SK-N-SH (cell line): ENCODE data around the gene CNOT1. TPM values are rescaled to one million over a fixed set of nuclear protein-coding genes. Genes with fewer than 3 reads are reported as not detected.

ENCODE experiments used
- CTCF ChIA-PET: fragments of 300-600, 350-600 bp; formaldehyde crosslinking; extraction: SDS; loops from one replicate; lab custom pipeline; 2021; lab: Yijun Ruan, JAX
- POLR2A ChIA-PET: fragments of 350-600 bp; sonication (Branson Sonifier 250); formaldehyde crosslinking; extraction: SDS; loops from one replicate; lab custom pipeline; 2020; ENCODE audit warnings: antibody characterized with exemption, inconsistent platforms; lab: Yijun Ruan, JAX
- DNase-seq: peaks from one replicate; pipeline ENCODE4 v3.0.0; 2012
- H2AFZ ChIP-seq: fragments of 200-600 bp; sonication (generic); 2 replicates; pipeline ENCODE4 v1.8.1; 2016; ENCODE audit warnings: antibody characterized with exemption, mild to moderate bottlenecking, low read depth
- H3F3A ChIP-seq: fragments of 200-600 bp; sonication (generic); replicated peaks from 2 replicates; pipeline ENCODE3; 2016; ENCODE audit warnings: antibody characterized with exemption, mild to moderate bottlenecking; ENCODE audit not compliant: insufficient read depth
- H3K27ac ChIP-seq, 2 experiments: fragments of 200-500 bp in 1 of 2; fragments of 200-600 bp in 1 of 2; sonication (Bioruptor generic) in 1 of 2; sonication (generic), shearing (Covaris generic) in 1 of 2; 2 replicates each; pipeline versions ENCODE4 v1.5.1 to v1.6.1; 2014 to 2016; ENCODE audit warnings: low read depth in 2 of 2, inconsistent platforms in 1 of 2, low read length in 1 of 2, mild to moderate bottlenecking in 1 of 2, mixed read lengths in 1 of 2
- H3K27me3 ChIP-seq: fragments of 200-600 bp; sonication (generic), shearing (Covaris generic); 2 replicates; pipeline ENCODE4 v1.6.1; 2016; ENCODE audit warnings: mixed run types; ENCODE audit not compliant: insufficient read depth
- H3K36me3 ChIP-seq, 2 experiments: fragments of 200-500 bp in 1 of 2; fragments of 200-600 bp in 1 of 2; sonication (Bioruptor generic) in 1 of 2; sonication (generic) in 1 of 2; replicated peaks in 1 of 2; 2 replicates each; pipeline versions ENCODE3 to v1.5.1; 2014 to 2016; ENCODE audit warnings: low read length in 1 of 2, mild to moderate bottlenecking in 1 of 2; ENCODE audit not compliant: insufficient read depth in 2 of 2, control insufficient read depth in 1 of 2
- H3K4me1 ChIP-seq, 2 experiments: fragments of 200-500 bp in 1 of 2; fragments of 200-600 bp in 1 of 2; sonication (Bioruptor generic) in 1 of 2; sonication (generic), shearing (Covaris generic) in 1 of 2; 2 replicates each; pipeline versions ENCODE4 v1.5.1 to v1.6.1; 2014 to 2016; ENCODE audit warnings: low read depth in 1 of 2, low read length in 1 of 2, mixed run types in 1 of 2; ENCODE audit not compliant: insufficient read depth in 2 of 2, control insufficient read depth in 1 of 2
- H3K4me2 ChIP-seq: fragments of 200-600 bp; sonication (generic), shearing (Covaris generic); 2 replicates; pipeline ENCODE4 v1.6.1; 2017; ENCODE audit warnings: mixed run types
- H3K4me3 ChIP-seq, 2 experiments: fragments of 200-500 bp in 1 of 2; fragments of 200-600 bp in 1 of 2; sonication (Bioruptor generic) in 1 of 2; sonication (generic), shearing (Covaris generic) in 1 of 2; 2 replicates each; pipeline versions ENCODE4 v1.5.1 to v1.8.1; 2014 to 2016; ENCODE audit warnings: low read depth in 2 of 2, inconsistent platforms in 1 of 2, low read length in 1 of 2, mild to moderate bottlenecking in 1 of 2, mixed read lengths in 1 of 2, moderate library complexity in 1 of 2
- H3K79me2 ChIP-seq: fragments of 200-600 bp; sonication (generic); 2 replicates; pipeline ENCODE4 v1.8.1; 2017; ENCODE audit warnings: mild to moderate bottlenecking; ENCODE audit not compliant: insufficient read depth
- H3K9ac ChIP-seq: fragments of 200-600 bp; sonication (generic); 2 replicates; pipeline ENCODE4 v1.6.1; 2017; ENCODE audit warnings: mixed run types
- H3K9me2 ChIP-seq: fragments of 200-600 bp; sonication (generic); 2 replicates; pipeline ENCODE4 v1.6.1; 2017; ENCODE audit warnings: mixed run types
- H3K9me3 ChIP-seq: fragments of 200-600 bp; sonication (generic); 2 replicates; pipeline ENCODE4 v1.6.1; 2017; ENCODE audit warnings: mixed run types, mild to moderate bottlenecking, moderate library complexity
- H4K20me1 ChIP-seq: fragments of 200-600 bp; sonication (generic); 2 replicates; pipeline ENCODE4 v1.6.1; 2017; ENCODE audit warnings: mild to moderate bottlenecking, mixed run types; ENCODE audit not compliant: insufficient read depth
- EZH2phosphoT487 ChIP-seq: fragments of 200-600 bp; sonication (generic); IDR thresholded peaks from 2 replicates; pipeline ENCODE4 v1.6.1; 2017; ENCODE audit warnings: low read depth, mixed run types, mild to moderate bottlenecking, antibody characterized with exemption, moderate library complexity, borderline replicate concordance
- FOSL2 ChIP-seq: IDR thresholded peaks from 2 replicates; pipeline ENCODE4 v1.4.0; 2012; ENCODE audit warnings: low read depth, mild to moderate bottlenecking, moderate library complexity, borderline replicate concordance
- GABPA ChIP-seq: IDR thresholded peaks from 2 replicates; pipeline ENCODE4 v1.4.0; 2012; ENCODE audit warnings: low read depth, mild to moderate bottlenecking
- NFIC ChIP-seq: IDR thresholded peaks from 2 replicates; pipeline ENCODE4 v1.4.0; 2012; ENCODE audit warnings: borderline replicate concordance
- POLR2AphosphoS5 ChIP-seq: IDR thresholded peaks from 2 replicates; pipeline ENCODE4 v1.6.1; 2012; ENCODE audit warnings: low read depth, low read length
- RAD21 ChIP-seq: IDR thresholded peaks from 2 replicates; pipeline ENCODE4 v1.6.1; 2012; ENCODE audit warnings: mild to moderate bottlenecking, low read length
- USF1 ChIP-seq: IDR thresholded peaks from 2 replicates; pipeline ENCODE4 v1.4.0; 2012; ENCODE audit warnings: low read depth, borderline replicate concordance
- USF2 ChIP-seq: fragments of 150-350 bp; IDR thresholded peaks from 2 replicates; pipeline ENCODE4 v1.6.1; 2017; ENCODE audit warnings: antibody characterized with exemption, low read length, low read depth, borderline replicate concordance
- WGBS: methylation state at CpG from one replicate; pipeline ENCODE4 v1.1.6; 2017; ENCODE audit warnings: low lambda C conversion rate; 5-methylcytosine and 5-hydroxymethylcytosine counted together
- polyA plus RNA-seq, 3 experiments: library from polyadenylated mRNA; depleted of rRNA; stranded (reverse); fragments of >200 nt; gene quantifications; 2 replicates each; pipeline ENCODE4 v1.2.3, GENCODE V29; 2012
- TF ChIP-seq, protein P1 (sequence below): IDR thresholded peaks from 2 replicates; pipeline ENCODE4 v1.6.1; 2012; ENCODE audit warnings: mild to moderate bottlenecking, low read depth, low read length, moderate library complexity

The CNOT1 gene
- polyA plus RNA-seq, 1 of the 3 experiments (the other 2 are of a cell fraction): 77.8 TPM

- POLR2A ChIA-PET: interaction anchor here (0.8 kb wide), 1 partner anchor 48 kb away, joined by 4 read pairs; the partner anchor contains the start of gene SLC38A7
- Histone ChIP-seq H3K4me2 (no peak overlapping the region), H2AFZ (no peak overlapping the region), H3K4me3 (no peak overlapping the region), H3K9ac (no peak overlapping the region), H4K20me1 (no peaks in the 10 kb centered on the region), H3K9me3 (no peaks in the 10 kb centered on the region), H3K27me3 (no peaks in the 10 kb centered on the region), H3K9me2 (no peaks in the 10 kb centered on the region), H3K27ac (no peak overlapping the region), H3K36me3 (no peaks in the 10 kb centered on the region), H3F3A (peaks cover 5% of the 10 kb centered on the region), H3K4me1 (no peaks in the 10 kb centered on the region; a peak in 1 of 4 replicates), H3K79me2 (no peaks in the 10 kb centered on the region)
- DNase-seq: no peak
- CTCF ChIA-PET: no interaction called here
- WGBS: 92% methylated on average over 4 of the region's 4 CpGs
- no peak for TF ChIP-seq RAD21
Measured at GRCh38 chr16:58636466-58636865, 6.8 kb upstream of the CNOT1 start.

DNA sequence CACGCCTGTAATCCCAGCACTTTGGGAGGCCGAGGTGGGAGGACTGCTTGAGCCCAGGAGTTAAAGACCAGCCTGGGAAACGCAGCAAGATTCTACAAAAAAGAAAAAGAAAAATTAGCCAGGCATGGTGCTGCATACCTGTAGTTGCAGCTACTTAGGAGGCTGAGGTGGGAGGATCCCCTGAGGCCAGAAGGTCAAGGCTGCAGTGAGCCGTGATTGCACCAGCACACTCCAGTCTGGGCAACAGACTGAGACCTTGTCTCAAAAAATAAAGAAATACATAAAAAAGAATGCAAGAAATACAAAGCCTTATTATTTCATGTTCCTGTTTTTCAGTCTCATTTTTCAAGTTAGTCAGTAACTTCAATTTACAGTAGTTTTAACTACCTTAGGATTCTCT lies 5.9 kb upstream of the CNOT1 start:
- H3K36me3 ChIP-seq: no peaks in the 10 kb centered on the region
- H3K4me3 ChIP-seq: no peak overlapping the region
- POLR2A ChIA-PET: no interaction called here
- TF ChIP-seq, protein P1, sequence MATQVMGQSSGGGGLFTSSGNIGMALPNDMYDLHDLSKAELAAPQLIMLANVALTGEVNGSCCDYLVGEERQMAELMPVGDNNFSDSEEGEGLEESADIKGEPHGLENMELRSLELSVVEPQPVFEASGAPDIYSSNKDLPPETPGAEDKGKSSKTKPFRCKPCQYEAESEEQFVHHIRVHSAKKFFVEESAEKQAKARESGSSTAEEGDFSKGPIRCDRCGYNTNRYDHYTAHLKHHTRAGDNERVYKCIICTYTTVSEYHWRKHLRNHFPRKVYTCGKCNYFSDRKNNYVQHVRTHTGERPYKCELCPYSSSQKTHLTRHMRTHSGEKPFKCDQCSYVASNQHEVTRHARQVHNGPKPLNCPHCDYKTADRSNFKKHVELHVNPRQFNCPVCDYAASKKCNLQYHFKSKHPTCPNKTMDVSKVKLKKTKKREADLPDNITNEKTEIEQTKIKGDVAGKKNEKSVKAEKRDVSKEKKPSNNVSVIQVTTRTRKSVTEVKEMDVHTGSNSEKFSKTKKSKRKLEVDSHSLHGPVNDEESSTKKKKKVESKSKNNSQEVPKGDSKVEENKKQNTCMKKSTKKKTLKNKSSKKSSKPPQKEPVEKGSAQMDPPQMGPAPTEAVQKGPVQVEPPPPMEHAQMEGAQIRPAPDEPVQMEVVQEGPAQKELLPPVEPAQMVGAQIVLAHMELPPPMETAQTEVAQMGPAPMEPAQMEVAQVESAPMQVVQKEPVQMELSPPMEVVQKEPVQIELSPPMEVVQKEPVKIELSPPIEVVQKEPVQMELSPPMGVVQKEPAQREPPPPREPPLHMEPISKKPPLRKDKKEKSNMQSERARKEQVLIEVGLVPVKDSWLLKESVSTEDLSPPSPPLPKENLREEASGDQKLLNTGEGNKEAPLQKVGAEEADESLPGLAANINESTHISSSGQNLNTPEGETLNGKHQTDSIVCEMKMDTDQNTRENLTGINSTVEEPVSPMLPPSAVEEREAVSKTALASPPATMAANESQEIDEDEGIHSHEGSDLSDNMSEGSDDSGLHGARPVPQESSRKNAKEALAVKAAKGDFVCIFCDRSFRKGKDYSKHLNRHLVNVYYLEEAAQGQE: no peak
- TF ChIP-seq NFIC: no peak
- TF ChIP-seq GABPA: no peak
- TF ChIP-seq EZH2phosphoT487: no peak
- no peaks in the 10 kb centered on the region for H3K9me3 ChIP-seq
- no peaks in the 10 kb centered on the region for H3K27me3 ChIP-seq
- no peaks in the 10 kb centered on the region for H3K9me2 ChIP-seq
- no peak overlapping the region for H3K4me2 ChIP-seq
- no peaks in the 10 kb centered on the region for H4K20me1 ChIP-seq
- no peak for DNase-seq
- H3F3A ChIP-seq: peaks cover 5% of the 10 kb centered on the region
- CTCF ChIA-PET: interaction anchor here (1.5 kb wide), 1 partner anchor 121 kb away, joined by 5 read pairs; no protein-coding TSS in a partner anchor
- H3K4me1 ChIP-seq: no peaks in the 10 kb centered on the region; a peak in 2 of 4 replicates
- no peaks in the 10 kb centered on the region for H3K79me2 ChIP-seq
- WGBS: 88% methylated on average over 4 of the region's 4 CpGs
- no peak overlapping the region for H2AFZ ChIP-seq
- H3K9ac ChIP-seq: no peak overlapping the region
- no peak overlapping the region for H3K27ac ChIP-seq

- no peaks in the 10 kb centered on the region for H3K9me2 ChIP-seq
- DNase-seq: no peak
- TF ChIP-seq USF2 (no peak), USF1 (no peak), FOSL2 (no peak), NFIC (no peak), POLR2AphosphoS5 (no peak)
- TF ChIP-seq, all 33 proteins: peak for 0
- ChIA-PET CTCF (interaction anchor here (1.5 kb wide), 1 partner anchor 122 kb away, joined by 5 read pairs; no protein-coding TSS in a partner anchor), POLR2A (no interaction called here)
- no peaks in the 10 kb centered on the region for H3K36me3 ChIP-seq
- H3K4me1 ChIP-seq: no peaks in the 10 kb centered on the region; a peak in 2 of 4 replicates
- peaks cover 3% of the 10 kb centered on the region; the same call in 1 of the 2 replicates for H3K79me2 ChIP-seq
- H3K9me3 ChIP-seq: no peaks in the 10 kb centered on the region
- H3K9ac ChIP-seq: no peak overlapping the region
- 68% methylated on average over 3 of the region's 3 CpGs for WGBS
- no peak overlapping the region for H3K27ac ChIP-seq
- H3K4me3 ChIP-seq: no peak overlapping the region
- no peak overlapping the region for H3K4me2 ChIP-seq
- 0 out of 2 replicates have a peak overlapping the region, but pooled peaks have one; percentile 16 for H2AFZ ChIP-seq
- no peaks in the 10 kb centered on the region for H4K20me1 ChIP-seq
- peaks cover 5% of the 10 kb centered on the region for H3F3A ChIP-seq
- no peaks in the 10 kb centered on the region for H3K27me3 ChIP-seq
Measured at GRCh38 chr16:58634265-58634802, 4.7 kb upstream of the CNOT1 start.
